Liver (tissue), 3 donors: ENCODE results near the gene PGA3.
"Not testable (repeated sequence)": the region's sequence is repeated elsewhere in the genome, so short reads cannot be mapped to it uniquely, and the experiment has no call there.

Experiments
- CTCF ChIP-seq: fragments of 150-350 bp; IDR thresholded peaks from 2 replicates; pipeline ENCODE4 v1.5.1; 2017; ENCODE audit warnings: improper control_type of control experiment, low read depth, low read length; ENCODE audit not compliant: missing input control
- HNF4A ChIP-seq, 2 donors: conservative IDR thresholded peaks; 2 replicates each; pipeline ENCODE4 v1.6.1; 2016; ENCODE audit warnings: antibody characterized with exemption in 2 of 2, mild to moderate bottlenecking in 2 of 2
- JUND ChIP-seq, 2 donors: IDR thresholded peaks; 2 replicates each; pipeline ENCODE4 v1.6.1; 2016; ENCODE audit warnings: antibody characterized with exemption in 2 of 2
- TAF1 ChIP-seq: conservative IDR thresholded peaks from 2 replicates; pipeline ENCODE4 v1.6.1; 2016; ENCODE audit warnings: antibody characterized with exemption, mild to moderate bottlenecking
- donor health status: healthy.
- donor health status: healthy.

GRCh38 chr11:61213711-61214324, 10.5 kb downstream of the PGA3 start:
- TF ChIP-seq TAF1; CTCF; HNF4A (conservative IDR thresholded peaks at IDR 0.05); JUND (IDR thresholded peaks at IDR 0.05): not testable (repeated sequence)
